Measurements from ENCODE around the gene CACNG1.

CACNG1 gene

GRCh38 chr17:67050471-67051154 is 6.3 kb downstream of the CACNG1 start:
- TF ChIP-seq ZBTB7A (IDR thresholded peaks at IDR 0.05; ENCODE audit: low read depth) (no peak), RAD21 (IDR thresholded peaks at IDR 0.05; ENCODE audit: low read depth) (no peak), EGR1 (IDR thresholded peaks at IDR 0.05) (no peak), CREB1 (IDR thresholded peaks at IDR 0.05; ENCODE audit: low read depth) (no peak), YY1 (IDR thresholded peaks at IDR 0.05; ENCODE audit: low read depth) (no peak), TAF1 (IDR thresholded peaks at IDR 0.05; ENCODE audit: low read depth) (no peak), REST (IDR thresholded peaks at IDR 0.05; ENCODE audit: low read depth) (no peak), TCF12 (IDR thresholded peaks at IDR 0.05; ENCODE audit: low read depth) (no peak), TEAD4 (IDR thresholded peaks at IDR 0.05) (no peak), CEBPB (IDR thresholded peaks at IDR 0.05) (no peak), FOXM1 (IDR thresholded peaks at IDR 0.05; ENCODE audit: borderline replicate concordance, low read depth) (no peak), MAX (IDR thresholded peaks at IDR 0.05) (no peak), NFIC (IDR thresholded peaks at IDR 0.05) (no peak), EP300 (IDR thresholded peaks at IDR 0.05; ENCODE audit: borderline replicate concordance) (no peak), USF1 (IDR thresholded peaks at IDR 0.05) (no peak)

GRCh38 chr17:67051155-67051538 is 6.8 kb downstream of the CACNG1 start:
- TF ChIP-seq TAF1 (IDR thresholded peaks at IDR 0.05; ENCODE audit: low read depth) = no peak

GRCh38 chr17:67051837-67052236 is 7.5 kb downstream of the CACNG1 start:
- TF ChIP-seq ZBTB7A (IDR thresholded peaks at IDR 0.05; ENCODE audit: low read depth) (no peak), MAX (IDR thresholded peaks at IDR 0.05) (no peak), EGR1 (IDR thresholded peaks at IDR 0.05) (no peak), YY1 (IDR thresholded peaks at IDR 0.05; ENCODE audit: low read depth) (no peak), EP300 (IDR thresholded peaks at IDR 0.05; ENCODE audit: borderline replicate concordance) (no peak), CREB1 (IDR thresholded peaks at IDR 0.05; ENCODE audit: low read depth) (no peak), TAF1 (IDR thresholded peaks at IDR 0.05; ENCODE audit: low read depth) (no peak), CEBPB (IDR thresholded peaks at IDR 0.05) (no peak), NFIC (IDR thresholded peaks at IDR 0.05) (no peak), TCF12 (IDR thresholded peaks at IDR 0.05; ENCODE audit: low read depth) (no peak), RAD21 (IDR thresholded peaks at IDR 0.05; ENCODE audit: low read depth) (no peak), TEAD4 (IDR thresholded peaks at IDR 0.05) (no peak), USF1 (IDR thresholded peaks at IDR 0.05) (no peak), FOXM1 (IDR thresholded peaks at IDR 0.05; ENCODE audit: borderline replicate concordance, low read depth) (no peak), REST (IDR thresholded peaks at IDR 0.05; ENCODE audit: low read depth) (no peak)

GRCh38 chr17:67052720-67053437 is 8.5 kb downstream of the CACNG1 start:
- TF ChIP-seq TCF12 (IDR thresholded peaks at IDR 0.05; ENCODE audit: low read depth) (no peak), YY1 (IDR thresholded peaks at IDR 0.05; ENCODE audit: low read depth) (no peak), CREB1 (IDR thresholded peaks at IDR 0.05; ENCODE audit: low read depth) (no peak), TEAD4 (IDR thresholded peaks at IDR 0.05) (no peak), RAD21 (IDR thresholded peaks at IDR 0.05; ENCODE audit: low read depth) (no peak), REST (IDR thresholded peaks at IDR 0.05; ENCODE audit: low read depth) (no peak), MAX (IDR thresholded peaks at IDR 0.05) (no peak), CEBPB (IDR thresholded peaks at IDR 0.05) (no peak), EGR1 (IDR thresholded peaks at IDR 0.05) (no peak), USF1 (IDR thresholded peaks at IDR 0.05) (no peak), EP300 (IDR thresholded peaks at IDR 0.05; ENCODE audit: borderline replicate concordance) (no peak), FOXM1 (IDR thresholded peaks at IDR 0.05; ENCODE audit: borderline replicate concordance, low read depth) (no peak), ZBTB7A (IDR thresholded peaks at IDR 0.05; ENCODE audit: low read depth) (no peak)
